Suprapubic skin (tissue), 4 donors: ENCODE measurements around the gene FHOD3. TPM values are rescaled to one million over a fixed set of nuclear protein-coding genes. Genes with fewer than 3 reads are reported as not detected.

ENCODE experiments used
- DNase-seq, 2 donors: peaks; one replicate each; pipeline ENCODE4 v3.0.0-alpha.2; 2019; ENCODE audit warnings: low spot score in 2 of 2
- H3K27ac ChIP-seq: fragments of 200-600 bp; sonication (generic); one replicate; pipeline ENCODE4 v1.5.1; 2019
- H3K27me3 ChIP-seq: fragments of 200-600 bp; sonication (generic); one replicate; pipeline ENCODE4 v1.5.1; 2019
- H3K36me3 ChIP-seq: fragments of 200-600 bp; sonication (generic); one replicate; pipeline ENCODE4 v1.5.1; 2019
- H3K4me1 ChIP-seq: fragments of 200-600 bp; sonication (generic); one replicate; pipeline ENCODE4 v1.5.1; 2019
- H3K4me3 ChIP-seq: fragments of 200-600 bp; sonication (generic); one replicate; pipeline ENCODE4 v1.5.1; 2019; ENCODE audit warnings: mild to moderate bottlenecking
- H3K9me3 ChIP-seq: fragments of 200-600 bp; sonication (generic); one replicate; pipeline ENCODE4 v1.5.1; 2019
- CTCF ChIP-seq, 2 donors: fragments of 200-600 bp in 1 of 2; fragments of 450-650 bp in 1 of 2; sonication (generic) in 1 of 2; IDR thresholded peaks; one replicate each; pipeline ENCODE4 v1.5.1; 2016 to 2019; ENCODE audit warnings: antibody characterized with exemption in 2 of 2, mild to moderate bottlenecking in 1 of 2, moderate library complexity in 1 of 2
- EP300 ChIP-seq: sonication (generic); formaldehyde crosslinking; IDR thresholded peaks from one replicate; pipeline ENCODE4 v1.6.1; 2017; ENCODE audit warnings: antibody characterized with exemption
- POLR2A ChIP-seq, 2 donors: fragments of 450-650 bp; IDR thresholded peaks; one replicate each; pipeline ENCODE4 v1.6.1; 2017; ENCODE audit warnings: antibody characterized with exemption in 2 of 2, mild to moderate bottlenecking in 2 of 2, moderate library complexity in 2 of 2
- POLR2AphosphoS5 ChIP-seq, 3 donors: sonication (generic); formaldehyde crosslinking; IDR thresholded peaks; one replicate each; pipeline ENCODE4 v1.6.1; 2017; ENCODE audit warnings: antibody characterized with exemption in 3 of 3
- WGBS: methylation state at CpG from one replicate; pipeline ENCODE4 v1.1.5; 2018; 5-methylcytosine and 5-hydroxymethylcytosine counted together
- total RNA-seq, 4 donors: library from RNA; depleted of rRNA; stranded (reverse); fragments of >200 nt; gene quantifications; one replicate each; pipeline ENCODE4 v1.1.0, GENCODE V29; 2016

Gene FHOD3
- total RNA-seq, 4 donors from 2014 or later, result 5.8 to 18.7 (median 15.5) TPM

- TF ChIP-seq CTCF (IDR thresholded peaks at IDR 0.05) (no peak), POLR2AphosphoS5 (IDR thresholded peaks at IDR 0.05) (no peak), POLR2A (IDR thresholded peaks at IDR 0.05) (no peak), EP300 (no peak)
- Histone ChIP-seq H3K27ac (peak overlapping the region; percentile 62), H3K36me3 (no peaks in the 10 kb centered on the region), H3K4me1 (peaks cover 23% of the 10 kb centered on the region), H3K9me3 (no peaks in the 10 kb centered on the region), H3K27me3 (no peaks in the 10 kb centered on the region), H3K4me3 (no peak overlapping the region)
- no peak for DNase-seq
- 28% methylated on average over 9 of the region's 9 CpGs for WGBS
These were observed 144.1 kb downstream of the FHOD3 start for GRCh38 chr18:36441426-36442240.

GRCh38 chr18:36442717-36443116 lies 145.2 kb downstream of the FHOD3 start:
- Histone ChIP-seq H3K9me3 (no peaks in the 10 kb centered on the region), H3K4me3 (no peak overlapping the region), H3K27me3 (no peaks in the 10 kb centered on the region), H3K36me3 (no peaks in the 10 kb centered on the region), H3K4me1 (peaks cover 23% of the 10 kb centered on the region), H3K27ac (peak overlapping the region; percentile 23)
- TF ChIP-seq CTCF (IDR thresholded peaks at IDR 0.05) (no peak), EP300 (no peak), POLR2AphosphoS5 (IDR thresholded peaks at IDR 0.05) (no peak), POLR2A (IDR thresholded peaks at IDR 0.05) (no peak)
- DNase-seq, result no peak
- WGBS, result 94% methylated on average over 3 of the region's 3 CpGs

- Histone ChIP-seq H3K9me3 (no peaks in the 10 kb centered on the region), H3K4me3 (no peak overlapping the region), H3K36me3 (no peaks in the 10 kb centered on the region), H3K27me3 (no peaks in the 10 kb centered on the region), H3K4me1 (peaks cover 9% of the 10 kb centered on the region), H3K27ac (no peak overlapping the region)
- WGBS, result 81% methylated on average over 11 of the region's 11 CpGs
- DNase-seq, result no peak
- TF ChIP-seq EP300 (no peak), POLR2AphosphoS5 (IDR thresholded peaks at IDR 0.05) (no peak), CTCF (IDR thresholded peaks at IDR 0.05) (no peak), POLR2A (IDR thresholded peaks at IDR 0.05) (no peak)
These were observed 148.5 kb downstream of the FHOD3 start for GRCh38 chr18:36446059-36446458.

- H3K27ac ChIP-seq, result no peak overlapping the region
- TF ChIP-seq POLR2AphosphoS5 (IDR thresholded peaks at IDR 0.05), result no peak
- no peak for TF ChIP-seq EP300
- no peak for TF ChIP-seq CTCF (IDR thresholded peaks at IDR 0.05)
- TF ChIP-seq POLR2A (IDR thresholded peaks at IDR 0.05), result no peak
- H3K9me3 ChIP-seq, result no peaks in the 10 kb centered on the region
- no peaks in the 10 kb centered on the region for H3K27me3 ChIP-seq
- no peaks in the 10 kb centered on the region for H3K36me3 ChIP-seq
- DNase-seq, result no peak
- peaks cover 3% of the 10 kb centered on the region for H3K4me1 ChIP-seq
- H3K4me3 ChIP-seq, result no peak overlapping the region
- 81% methylated on average over 3 of the region's 3 CpGs for WGBS
These were observed 151.1 kb downstream of the FHOD3 start for GRCh38 chr18:36448384-36449290.

GRCh38 chr18:36449451-36449850 lies 151.9 kb downstream of the FHOD3 start:
- Histone ChIP-seq H3K27me3 (no peaks in the 10 kb centered on the region), H3K9me3 (no peaks in the 10 kb centered on the region), H3K27ac (no peak overlapping the region), H3K36me3 (no peaks in the 10 kb centered on the region), H3K4me3 (no peak overlapping the region), H3K4me1 (peaks cover 11% of the 10 kb centered on the region)
- TF ChIP-seq POLR2A (IDR thresholded peaks at IDR 0.05) (no peak), CTCF (IDR thresholded peaks at IDR 0.05) (no peak), POLR2AphosphoS5 (IDR thresholded peaks at IDR 0.05) (no peak), EP300 (no peak)
- no peak for DNase-seq
- 39% methylated on average over 2 of the region's 2 CpGs for WGBS
